Neural progenitor cell (in vitro differentiated cells): ENCODE results near the gene NPFFR2.

Experiments used
- EZH2phosphoT487 ChIP-seq: fragments of 200-600 bp; sonication (generic); IDR thresholded peaks from 2 replicates; pipeline ENCODE4 v1.6.1; 2017; ENCODE audit warnings: antibody characterized with exemption
- TF ChIP-seq, protein P1 (sequence below): fragments of 200-600 bp; sonication (generic); IDR thresholded peaks from 2 replicates; pipeline ENCODE4 v1.5.1; 2017; ENCODE audit warnings: antibody characterized with exemption, mild to moderate bottlenecking

DNA sequence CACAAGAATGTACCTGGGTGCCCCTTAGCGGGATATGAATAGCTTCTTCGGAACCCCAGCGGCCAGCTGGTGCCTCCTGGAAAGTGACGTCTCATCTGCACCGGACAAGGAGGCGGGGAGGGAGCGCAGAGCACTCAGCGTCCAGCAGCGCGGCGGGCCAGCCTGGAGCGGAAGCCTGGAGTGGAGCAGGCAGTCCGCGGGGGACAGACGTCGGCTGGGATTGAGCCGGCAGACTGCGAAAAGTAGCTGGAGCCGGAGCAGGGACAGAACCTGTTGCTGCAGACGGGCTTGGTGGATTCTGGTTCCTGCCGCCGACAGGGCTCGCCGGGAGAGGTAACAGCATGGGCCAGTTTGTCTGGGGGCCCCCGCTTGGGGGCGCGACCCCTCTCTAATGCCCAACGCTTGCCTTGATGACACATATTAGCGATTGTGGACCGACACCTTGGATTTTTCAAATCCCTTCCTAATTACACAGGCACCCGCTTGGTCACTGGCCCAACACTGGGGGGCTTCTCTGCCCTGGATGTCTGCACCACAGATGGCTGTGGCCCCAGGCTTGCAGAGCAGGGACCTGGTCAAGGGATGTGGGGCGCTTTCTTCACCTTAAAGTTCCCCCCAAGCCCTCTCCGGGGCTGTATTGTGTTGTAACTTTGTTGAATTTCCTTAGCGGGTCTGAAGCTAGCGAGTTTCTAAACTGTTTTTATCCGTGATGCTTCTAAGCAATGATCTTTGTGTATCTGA is at the start of gene NPFFR2:
- no peak for TF ChIP-seq EZH2phosphoT487
- TF ChIP-seq, protein P1, sequence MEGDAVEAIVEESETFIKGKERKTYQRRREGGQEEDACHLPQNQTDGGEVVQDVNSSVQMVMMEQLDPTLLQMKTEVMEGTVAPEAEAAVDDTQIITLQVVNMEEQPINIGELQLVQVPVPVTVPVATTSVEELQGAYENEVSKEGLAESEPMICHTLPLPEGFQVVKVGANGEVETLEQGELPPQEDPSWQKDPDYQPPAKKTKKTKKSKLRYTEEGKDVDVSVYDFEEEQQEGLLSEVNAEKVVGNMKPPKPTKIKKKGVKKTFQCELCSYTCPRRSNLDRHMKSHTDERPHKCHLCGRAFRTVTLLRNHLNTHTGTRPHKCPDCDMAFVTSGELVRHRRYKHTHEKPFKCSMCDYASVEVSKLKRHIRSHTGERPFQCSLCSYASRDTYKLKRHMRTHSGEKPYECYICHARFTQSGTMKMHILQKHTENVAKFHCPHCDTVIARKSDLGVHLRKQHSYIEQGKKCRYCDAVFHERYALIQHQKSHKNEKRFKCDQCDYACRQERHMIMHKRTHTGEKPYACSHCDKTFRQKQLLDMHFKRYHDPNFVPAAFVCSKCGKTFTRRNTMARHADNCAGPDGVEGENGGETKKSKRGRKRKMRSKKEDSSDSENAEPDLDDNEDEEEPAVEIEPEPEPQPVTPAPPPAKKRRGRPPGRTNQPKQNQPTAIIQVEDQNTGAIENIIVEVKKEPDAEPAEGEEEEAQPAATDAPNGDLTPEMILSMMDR: no peak
